GM19452 (cell line): ENCODE results near the gene COL6A3.
"Not testable (repeated sequence)": the region's sequence is repeated elsewhere in the genome, so short reads cannot be mapped to it uniquely, and the experiment has no call there.

Experiments used
- ATAC-seq: cut with Tn5 transposase; IDR thresholded peaks from one replicate; pipeline ENCODE4 v1.9.1; 2021; ENCODE audit not compliant: unreplicated experiment

The COL6A3 gene

GRCh38 chr2:237388036-237388435 is 25.9 kb downstream of the COL6A3 start:
- ATAC-seq = no peak

- ATAC-seq = no peak
Measured at GRCh38 chr2:237384672-237385020, 29.3 kb downstream of the COL6A3 start.

- no peak for ATAC-seq
Measured at GRCh38 chr2:237383991-237384671, 29.8 kb downstream of the COL6A3 start.

GRCh38 chr2:237380768-237381167 is 33.2 kb downstream of the COL6A3 start:
- no peak for ATAC-seq

GRCh38 chr2:237379636-237380035 is 34.3 kb downstream of the COL6A3 start:
- ATAC-seq = no peak

- no peak for ATAC-seq
Measured at GRCh38 chr2:237378650-237379049, 35.3 kb downstream of the COL6A3 start.

- ATAC-seq = no peak
Measured at GRCh38 chr2:237374284-237375060, 39.5 kb downstream of the COL6A3 start.

- ATAC-seq = no peak
Measured at GRCh38 chr2:237371856-237372255, 42.1 kb downstream of the COL6A3 start.

GRCh38 chr2:237365671-237366070 is 48.3 kb downstream of the COL6A3 start:
- no peak for ATAC-seq

GRCh38 chr2:237364655-237365054 is 49.3 kb downstream of the COL6A3 start:
- ATAC-seq = no peak

GRCh38 chr2:237361194-237362004 is 52.6 kb downstream of the COL6A3 start:
- ATAC-seq = no peak

- no peak for ATAC-seq
Measured at GRCh38 chr2:237359894-237360780, 53.8 kb downstream of the COL6A3 start.

- ATAC-seq = no peak
Measured at GRCh38 chr2:237359518-237359840, 54.5 kb downstream of the COL6A3 start.

GRCh38 chr2:237358721-237359517 is 55.0 kb downstream of the COL6A3 start:
- ATAC-seq = no peak

GRCh38 chr2:237355701-237356100 is 58.3 kb downstream of the COL6A3 start:
- ATAC-seq = no peak

GRCh38 chr2:237354892-237355291 is 59.1 kb downstream of the COL6A3 start:
- no peak for ATAC-seq

- ATAC-seq = not testable (repeated sequence)
Measured at GRCh38 chr2:237354172-237354571, 59.8 kb downstream of the COL6A3 start.

GRCh38 chr2:237353215-237353614 is 60.7 kb downstream of the COL6A3 start:
- no peak for ATAC-seq

GRCh38 chr2:237352279-237352845 is 61.6 kb downstream of the COL6A3 start:
- no peak for ATAC-seq

GRCh38 chr2:237351796-237352195 is 62.2 kb downstream of the COL6A3 start:
- ATAC-seq = no peak
